Prostate gland (tissue), 2 donors: ENCODE measurements around the gene GFPT1.

ENCODE experiments used
- CTCF ChIP-seq, 4 experiments: fragments of 200-600 bp in 2 of 4; fragments of 450-650 bp in 2 of 4; sonication (generic) in 2 of 4; IDR thresholded peaks; 1 replicate in 3 of 4; 2 replicates in 1 of 4; pipeline ENCODE4 v1.5.1; 2016 to 2019; ENCODE audit warnings: antibody characterized with exemption in 4 of 4, mild to moderate bottlenecking in 2 of 4, moderate library complexity in 2 of 4
- POLR2A ChIP-seq: fragments of 450-650 bp; IDR thresholded peaks from one replicate; pipeline ENCODE4 v1.6.1; 2016; ENCODE audit warnings: antibody characterized with exemption, mild to moderate bottlenecking
- POLR2AphosphoS5 ChIP-seq: sonication (generic); formaldehyde crosslinking; IDR thresholded peaks from one replicate; pipeline ENCODE4 v1.6.1; 2017; ENCODE audit warnings: antibody characterized with exemption

DNA sequence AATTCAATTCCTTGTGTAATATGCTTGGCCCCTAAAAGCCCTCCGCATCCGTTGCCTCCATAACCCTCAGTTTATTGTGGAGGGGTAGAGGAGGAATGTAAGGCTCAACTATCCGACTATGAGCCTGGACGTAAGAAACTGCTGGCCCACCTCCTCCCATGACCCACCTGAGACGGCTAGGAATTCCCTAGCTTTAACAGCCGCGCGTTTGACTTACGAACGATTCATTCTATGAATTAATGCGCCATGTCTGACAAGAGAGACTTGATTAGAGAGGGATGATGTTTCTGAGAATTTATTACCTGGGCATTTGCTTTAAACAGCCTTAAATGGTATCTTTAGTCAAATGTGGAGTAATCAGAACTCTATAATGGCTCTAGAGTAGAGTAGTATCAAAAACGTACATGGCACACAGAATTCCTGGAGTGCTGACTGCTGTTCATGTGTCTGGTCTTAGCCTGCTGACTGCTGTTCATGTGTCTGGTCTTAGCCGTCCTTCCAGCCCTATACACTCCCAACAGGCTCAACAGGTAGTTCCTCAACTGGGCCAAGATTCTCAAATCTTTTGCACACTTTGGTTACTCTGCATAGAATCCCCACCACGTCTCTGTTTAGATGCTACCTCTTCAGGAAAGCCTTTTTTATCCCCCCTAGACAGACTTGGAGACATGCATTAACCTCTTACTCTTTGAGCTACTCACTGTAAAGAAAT, 899 bp upstream of the GFPT1 start:
- no peak for TF ChIP-seq POLR2A
- TF ChIP-seq CTCF (IDR thresholded peaks at IDR 0.05), result no peak
- TF ChIP-seq POLR2AphosphoS5, result no peak
